ENCODE measurements around the gene PFKL.
"Not testable (repeated sequence)": the region's sequence is repeated elsewhere in the genome, so short reads cannot be mapped to it uniquely, and the experiment has no call there.

PFKL gene

GRCh38 chr21:44347911-44348451 lies 48.1 kb downstream of the PFKL start:
- no peak for DNase-seq (ENCODE audit: low spot score)

- no peak for DNase-seq (ENCODE audit: low spot score)
Observed at GRCh38 chr21:44348861-44349260, 49.0 kb downstream of the PFKL start.

GRCh38 chr21:44349416-44349846 lies 49.6 kb downstream of the PFKL start:
- DNase-seq (ENCODE audit: low spot score): no peak

- DNase-seq (ENCODE audit: low spot score): no peak
Observed at GRCh38 chr21:44349847-44350772, 50.3 kb downstream of the PFKL start.

GRCh38 chr21:44350773-44351481 lies 51.1 kb downstream of the PFKL start:
- DNase-seq (ENCODE audit: low spot score): no peak

- DNase-seq (ENCODE audit: low spot score): no peak
Observed at GRCh38 chr21:44351535-44352252, 51.8 kb downstream of the PFKL start.

GRCh38 chr21:44352253-44352860 lies 52.5 kb downstream of the PFKL start:
- no peak for DNase-seq (ENCODE audit: low spot score)

GRCh38 chr21:44353191-44353970 lies 53.5 kb downstream of the PFKL start, which contains the start of gene TRPM2:
TRPM2 (plus strand) TSS chr21:44353621; CDS start chr21:44353701, 80 bp downstream.
- DNase-seq (ENCODE audit: low spot score): no peak

GRCh38 chr21:44354001-44354405 lies 54.1 kb downstream of the PFKL start:
- no peak for DNase-seq (ENCODE audit: low spot score)

GRCh38 chr21:44354775-44355771 lies 55.2 kb downstream of the PFKL start:
- no peak for DNase-seq (ENCODE audit: low spot score)

GRCh38 chr21:44356160-44356559 lies 56.3 kb downstream of the PFKL start:
- DNase-seq (ENCODE audit: low spot score): no peak

- DNase-seq (ENCODE audit: low spot score): no peak
Observed at GRCh38 chr21:44356636-44357035, 56.8 kb downstream of the PFKL start.

- no peak for DNase-seq (ENCODE audit: low spot score)
Observed at GRCh38 chr21:44357064-44357837, 57.4 kb downstream of the PFKL start.

GRCh38 chr21:44359396-44359795 lies 59.5 kb downstream of the PFKL start:
- no peak for DNase-seq (ENCODE audit: low spot score)

- DNase-seq (ENCODE audit: low spot score): no peak
Observed at GRCh38 chr21:44360159-44360558, 60.3 kb downstream of the PFKL start.

- not testable (repeated sequence) for DNase-seq (ENCODE audit: low spot score)
Observed at GRCh38 chr21:44361903-44362302, 62.0 kb downstream of the PFKL start.

- DNase-seq (ENCODE audit: low spot score): no peak
Observed at GRCh38 chr21:44363278-44363677, 63.4 kb downstream of the PFKL start.

GRCh38 chr21:44364151-44365053 lies 64.5 kb downstream of the PFKL start:
- DNase-seq (ENCODE audit: low spot score): no peak
